A549 (cell line): ENCODE data around the gene HADHB.

ENCODE experiments used
- CEBPB ChIP-seq, 2 experiments: fragments of >200 bp in 1 of 2; sonication (Bioruptor Twin) in 1 of 2; formaldehyde crosslinking in 1 of 2; IDR thresholded peaks; 2 replicates each; pipeline ENCODE4 v1.6.1; 2012 to 2016
- CTCF ChIP-seq: fragments of >200 bp; sonication (Bioruptor Twin); formaldehyde crosslinking; IDR thresholded peaks from 3 replicates; pipeline ENCODE4 v1.5.1; 2016
- KDM1A ChIP-seq: fragments of 200-600 bp; sonication (generic); IDR thresholded peaks from 2 replicates; pipeline ENCODE4 v1.6.1; 2016; ENCODE audit warnings: low read depth, mild to moderate bottlenecking
- POLR2A ChIP-seq: IDR thresholded peaks from 2 replicates; pipeline ENCODE4 v1.6.1; 2012; ENCODE audit warnings: mild to moderate bottlenecking, low read length

GRCh38 chr2:26212011-26212410 is 32.7 kb upstream of the HADHB start:
- TF ChIP-seq POLR2A = no peak
- no peak for TF ChIP-seq CTCF
- TF ChIP-seq KDM1A = no peak
- no peak for TF ChIP-seq CEBPB (IDR thresholded peaks at IDR 0.05)
